LoVo (cell line): ENCODE data around the gene CPEB3.
"Not testable (repeated sequence)": the region's sequence is repeated elsewhere in the genome, so short reads cannot be mapped to it uniquely, and the experiment has no call there.

ENCODE experiments used
- DNase-seq: peaks from one replicate; pipeline ENCODE4 v3.0.0-alpha.2; 2016; ENCODE audit warnings: low spot score

The CPEB3 gene

GRCh38 chr10:92267343-92267742 is 23.5 kb downstream of the CPEB3 start:
- DNase-seq, result no peak

GRCh38 chr10:92265687-92266258 is 25.1 kb downstream of the CPEB3 start:
- no peak for DNase-seq

DNA sequence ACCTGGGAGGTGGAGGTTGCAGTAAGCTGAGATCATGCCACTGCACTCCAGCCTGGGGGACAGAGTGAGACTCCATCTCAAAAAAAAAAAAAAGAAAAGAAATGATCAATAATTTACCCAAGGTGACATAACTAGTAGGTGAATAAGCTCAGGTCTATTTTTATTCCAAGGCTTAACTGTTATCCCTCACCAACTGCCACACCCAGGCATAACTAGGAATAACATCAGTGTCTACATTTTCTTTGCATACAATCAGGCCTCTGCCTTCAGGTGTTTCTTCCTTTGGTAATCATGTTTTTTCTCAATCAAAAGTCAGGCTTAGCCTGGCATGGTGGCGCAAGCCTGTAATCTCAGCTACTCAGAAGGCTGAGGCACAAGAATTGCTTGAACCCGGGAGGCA is 26.6 kb downstream of the CPEB3 start:
- no peak for DNase-seq

- no peak for DNase-seq
These were observed 27.5 kb downstream of the CPEB3 start for GRCh38 chr10:92263396-92263795.

GRCh38 chr10:92248566-92248965 is 42.3 kb downstream of the CPEB3 start:
- DNase-seq, result no peak

DNA sequence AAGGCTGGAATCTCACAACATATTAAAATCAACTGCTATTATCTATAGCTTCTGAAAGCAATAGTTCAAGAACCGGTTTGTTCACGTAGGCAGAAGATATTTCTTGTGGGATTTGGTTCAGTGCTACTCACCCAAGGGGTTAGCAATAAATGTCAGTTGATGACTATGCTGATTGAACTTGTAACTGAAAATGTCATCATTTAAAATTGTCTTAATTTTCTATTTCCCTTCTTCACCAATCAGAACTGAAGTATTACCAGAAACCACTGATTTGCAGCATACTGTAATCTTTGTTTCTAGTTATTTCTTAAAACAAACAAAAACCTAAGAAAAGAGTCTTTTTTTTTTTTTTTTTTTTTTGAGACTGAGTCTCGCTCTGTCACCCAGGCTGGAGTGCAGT is 46.1 kb downstream of the CPEB3 start:
- DNase-seq, result no peak

DNA sequence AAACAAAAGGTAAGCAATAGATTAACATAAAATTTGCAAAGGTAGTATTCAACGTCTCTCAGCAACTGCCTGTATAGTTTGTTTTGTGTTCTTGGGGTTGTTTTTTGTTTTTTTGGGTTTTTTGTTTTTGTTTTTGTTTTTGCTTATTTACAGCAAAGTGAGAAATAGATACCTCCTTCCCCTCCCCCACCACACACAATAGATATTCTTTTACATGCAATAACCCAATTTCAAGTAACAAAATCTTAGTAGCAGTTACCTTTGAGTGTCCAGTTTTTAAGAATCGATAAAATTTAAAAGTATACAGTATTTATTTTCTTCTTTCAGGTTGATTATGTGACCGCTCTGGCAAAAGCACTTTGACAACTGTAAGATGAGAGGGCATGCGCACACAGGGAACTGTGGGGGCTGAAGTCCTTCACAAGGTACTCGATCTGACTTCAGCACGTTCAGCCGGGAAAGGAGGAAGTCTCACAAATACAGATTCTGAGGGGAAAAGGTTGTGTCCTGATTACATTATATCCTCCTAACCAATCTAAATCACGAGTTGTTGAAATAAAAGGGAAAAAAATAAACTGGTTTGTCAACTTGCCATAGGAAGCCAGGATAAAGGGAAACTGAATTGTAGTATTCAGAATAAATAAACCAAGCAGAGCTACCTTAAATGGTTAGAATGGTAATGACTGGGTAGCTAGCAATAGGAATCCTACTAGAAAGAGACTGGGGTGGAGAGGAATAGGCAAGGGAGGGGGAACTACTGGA is 47.8 kb downstream of the CPEB3 start:
- DNase-seq, result peak; percentile 50

GRCh38 chr10:92242380-92242779 is 48.5 kb downstream of the CPEB3 start:
- no peak for DNase-seq

DNA sequence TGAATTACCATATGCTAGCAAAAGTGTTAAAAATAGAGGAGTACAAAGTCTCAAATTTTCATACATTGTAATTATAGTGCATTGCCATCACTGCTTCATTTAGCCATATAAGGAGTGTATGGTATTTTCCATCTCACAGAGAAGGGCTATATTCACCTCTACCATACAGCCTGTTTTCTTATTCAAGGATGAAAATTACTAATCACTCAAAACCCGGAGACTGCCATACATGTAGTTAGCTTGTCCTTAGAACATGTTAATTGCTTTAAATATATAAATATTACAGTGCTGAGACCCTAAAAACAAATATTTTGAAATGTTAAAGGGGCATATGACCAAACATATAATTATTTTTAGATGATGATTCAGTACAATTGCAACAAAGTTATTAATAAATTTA is 49.4 kb downstream of the CPEB3 start:
- DNase-seq, result no peak

DNA sequence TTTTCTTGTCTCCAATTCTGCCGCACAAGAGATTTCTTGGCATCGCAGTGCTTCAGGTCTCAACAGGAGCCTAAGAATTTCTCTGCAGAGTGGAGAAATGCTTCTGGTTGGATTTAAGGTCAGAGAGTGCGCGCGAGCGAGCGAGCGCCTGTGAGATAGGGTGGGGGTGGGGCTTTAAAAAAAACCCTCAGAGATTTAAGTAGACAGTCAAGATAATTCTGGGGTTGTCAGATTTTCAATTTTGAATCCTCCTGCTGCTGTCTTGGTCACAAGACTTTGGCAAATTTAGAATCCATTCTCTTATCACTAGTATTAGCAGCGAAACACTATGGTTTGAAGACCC is 49.7 kb downstream of the CPEB3 start:
- DNase-seq, result peak; percentile 13

GRCh38 chr10:92240289-92241157 is 50.4 kb downstream of the CPEB3 start:
- DNase-seq, result peak; percentile 75

- DNase-seq, result peak; percentile 12
These were observed 51.1 kb downstream of the CPEB3 start for GRCh38 chr10:92239600-92240288.

DNA sequence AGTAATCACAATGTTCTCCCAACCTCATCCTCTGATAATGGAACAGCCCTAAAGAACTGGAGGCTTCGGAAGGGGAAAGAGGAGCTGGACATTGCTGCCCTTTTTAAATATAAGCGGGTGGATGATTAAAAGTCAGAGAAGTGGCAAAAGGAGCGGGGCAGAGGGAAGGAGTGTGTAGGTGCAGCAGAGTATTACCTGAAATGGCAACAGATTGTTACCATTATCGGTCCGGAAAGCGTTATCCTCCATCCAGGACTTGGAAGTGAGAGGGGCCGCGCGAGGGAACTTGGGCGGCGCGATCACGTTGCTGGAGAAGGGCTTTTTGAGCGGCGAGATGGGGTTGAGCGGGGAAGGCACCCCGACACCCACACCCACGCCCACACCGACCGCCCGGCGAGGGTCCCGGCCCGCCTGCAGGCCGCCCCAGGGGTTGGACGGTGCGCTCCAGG is 51.7 kb downstream of the CPEB3 start:
- DNase-seq, result no peak

GRCh38 chr10:92238586-92239098 is 52.2 kb downstream of the CPEB3 start:
- peak; percentile 49 for DNase-seq

- no peak for DNase-seq
These were observed 52.8 kb downstream of the CPEB3 start for GRCh38 chr10:92238054-92238585.

DNA sequence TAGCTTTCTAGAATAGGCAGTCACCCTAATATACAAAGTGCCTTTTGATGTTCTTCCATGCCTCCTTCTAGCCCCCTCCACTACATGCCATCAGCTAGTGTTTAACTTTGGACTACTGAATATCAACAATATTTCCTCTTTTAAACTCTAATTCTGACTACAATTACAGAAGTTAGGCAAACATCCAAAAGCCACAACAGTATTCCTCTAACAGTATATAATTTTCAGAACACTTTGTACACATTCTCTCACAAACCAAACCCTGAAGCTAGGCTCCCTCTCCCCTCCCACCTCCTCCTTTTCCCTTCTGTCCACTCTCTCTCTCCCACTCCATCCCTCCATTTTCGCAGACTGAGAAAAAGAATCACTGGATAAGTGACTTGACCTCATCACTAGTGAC is 59.7 kb downstream of the CPEB3 start:
- DNase-seq, result no peak

- peak; percentile 53 for DNase-seq
These were observed 68.1 kb downstream of the CPEB3 start for GRCh38 chr10:92222603-92223262.

DNA sequence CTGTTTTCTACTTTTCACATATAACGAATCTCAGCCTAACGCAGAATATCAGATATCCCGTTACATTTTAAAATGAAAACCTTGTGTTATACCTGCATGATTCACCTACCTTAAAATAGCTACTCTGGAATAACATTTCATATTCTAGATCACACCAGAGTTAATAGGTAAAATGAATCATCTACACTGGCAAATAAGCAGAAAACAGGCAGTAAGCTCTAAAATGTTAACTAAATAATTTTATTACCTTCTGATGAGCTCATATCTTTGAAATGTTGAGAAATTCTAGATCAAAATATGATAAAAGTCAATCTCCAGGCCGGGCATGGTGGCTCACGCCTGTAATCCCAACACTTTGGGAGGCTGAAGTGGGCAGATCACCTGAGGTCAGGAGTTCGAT is 71.3 kb downstream of the CPEB3 start:
- DNase-seq, result no peak

DNA sequence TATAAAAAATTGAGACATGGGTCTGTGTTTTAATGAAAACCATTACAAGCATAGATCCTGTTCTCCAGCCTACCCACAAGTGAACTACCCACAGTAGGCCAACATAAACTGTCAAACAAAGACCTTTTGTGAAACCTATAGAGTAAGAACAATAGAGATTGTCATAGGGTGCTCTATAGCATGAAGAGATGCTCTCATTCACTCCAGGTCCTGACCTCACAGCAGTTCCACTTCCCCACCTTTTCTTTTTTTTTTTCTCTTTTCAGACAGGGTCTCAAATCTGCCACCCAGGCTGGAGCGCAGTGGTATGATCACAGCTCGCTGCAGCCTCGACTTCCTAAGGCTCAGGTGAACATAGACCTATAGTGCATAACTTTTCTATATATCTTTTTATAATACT is 72.3 kb downstream of the CPEB3 start:
- DNase-seq, result no peak

GRCh38 chr10:92216608-92217007 is 74.3 kb downstream of the CPEB3 start:
- DNase-seq, result not testable (repeated sequence)

DNA sequence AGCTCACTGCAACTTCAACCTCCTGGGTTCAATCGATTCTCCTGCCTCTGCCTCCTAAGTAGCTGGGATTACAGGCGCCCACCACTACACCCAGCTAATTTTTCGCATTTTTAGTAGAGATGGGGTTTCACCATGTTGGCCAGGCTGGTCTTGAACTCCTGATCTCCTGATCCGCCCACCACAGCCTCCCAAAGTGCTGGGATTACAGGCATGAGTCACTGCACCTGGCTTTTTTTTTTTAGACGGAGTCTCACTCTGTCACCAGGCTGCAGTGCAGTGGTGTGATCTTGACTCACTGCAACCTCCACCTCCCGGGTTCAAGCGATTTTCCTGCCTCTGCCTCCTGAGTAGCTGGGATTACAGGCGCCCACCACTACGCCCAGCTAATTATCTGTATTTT is 75.7 kb downstream of the CPEB3 start:
- not testable (repeated sequence) for DNase-seq
